HG02870 (cell line): Measurements from ENCODE around the gene OR6C65.
"Not testable (repeated sequence)": the region's sequence is repeated elsewhere in the genome, so short reads cannot be mapped to it uniquely, and the experiment has no call there.

ENCODE experiments used
- ATAC-seq: cut with Tn5 transposase; IDR thresholded peaks from one replicate; pipeline ENCODE4 v1.9.1; 2021; ENCODE audit warnings: mild to moderate bottlenecking, moderate library complexity; ENCODE audit not compliant: unreplicated experiment

The OR6C65 gene

GRCh38 chr12:55400229-55400628, at the start of gene OR6C65:
Gene OR6C65, plus strand, starts transcription at chr12:55400529. Its CDS starts 0 bp downstream, at chr12:55400529.
- no peak for ATAC-seq

- not testable (repeated sequence) for ATAC-seq
Observed at GRCh38 chr12:55355338-55355737, 45.0 kb upstream of the OR6C65 start.

- no peak for ATAC-seq
Observed at GRCh38 chr12:55362675-55363074, 37.7 kb upstream of the OR6C65 start, which contains the start of gene OR6C75. Gene OR6C75, plus strand, starts transcription at chr12:55362975. Its CDS starts 2,136 bp downstream, at chr12:55365111.

- no peak for ATAC-seq
Observed at GRCh38 chr12:55365086-55365485, 35.2 kb upstream of the OR6C65 start.

- ATAC-seq: no peak
Observed at GRCh38 chr12:55372521-55372920, 27.8 kb upstream of the OR6C65 start.

- ATAC-seq: no peak
Observed at GRCh38 chr12:55385891-55386290, 14.4 kb upstream of the OR6C65 start.

GRCh38 chr12:55392032-55392795, 8.1 kb upstream of the OR6C65 start:
- no peak for ATAC-seq

- ATAC-seq: no peak
Observed at GRCh38 chr12:55396326-55396725, 4.0 kb upstream of the OR6C65 start.

GRCh38 chr12:55407866-55408265, 7.5 kb downstream of the OR6C65 start:
- no peak for ATAC-seq

- not testable (repeated sequence) for ATAC-seq
Observed at GRCh38 chr12:55409133-55409532, 8.8 kb downstream of the OR6C65 start.

- not testable (repeated sequence) for ATAC-seq
Observed at GRCh38 chr12:55412138-55412537, 11.8 kb downstream of the OR6C65 start.

GRCh38 chr12:55413498-55414388, 13.4 kb downstream of the OR6C65 start:
- not testable (repeated sequence) for ATAC-seq

GRCh38 chr12:55414396-55414823, 14.1 kb downstream of the OR6C65 start:
- not testable (repeated sequence) for ATAC-seq

GRCh38 chr12:55414889-55415288, 14.6 kb downstream of the OR6C65 start:
- ATAC-seq: not testable (repeated sequence)

GRCh38 chr12:55416961-55417360, 16.6 kb downstream of the OR6C65 start:
- no peak for ATAC-seq

GRCh38 chr12:55420307-55420962, 20.1 kb downstream of the OR6C65 start:
- ATAC-seq: no peak

- ATAC-seq: no peak
Observed at GRCh38 chr12:55425954-55426353, 25.6 kb downstream of the OR6C65 start, which contains the start of gene OR6C76. Gene OR6C76, plus strand, starts transcription at chr12:55426254. Its CDS starts 0 bp downstream, at chr12:55426254.

- ATAC-seq: no peak
Observed at GRCh38 chr12:55428331-55429243, 28.3 kb downstream of the OR6C65 start.

- ATAC-seq: not testable (repeated sequence)
Observed at GRCh38 chr12:55441233-55441632, 40.9 kb downstream of the OR6C65 start.

GRCh38 chr12:55443776-55444175, 43.4 kb downstream of the OR6C65 start, which contains the start of gene OR6C2:
Gene OR6C2, plus strand, starts transcription at chr12:55444076. Its CDS starts 8,138 bp downstream, at chr12:55452214.
- no peak for ATAC-seq
